Keratinocyte (primary cell): ENCODE data around the gene TSPAN18. TPM values are rescaled to one million over a fixed set of nuclear protein-coding genes. Genes with fewer than 3 reads are reported as not detected.

ENCODE experiments used
- DNase-seq: peaks from one replicate; pipeline ENCODE4 v3.0.0-alpha.2; 2011; ENCODE audit warnings: low read depth, missing footprints, low spot score
- FAIRE-seq: peaks from 2 replicates; lab custom pipeline; 2011; peaks lifted over from hg19 to GRCh38; lab: Jason Lieb, UNC
- H2AFZ ChIP-seq: 2 replicates; pipeline ENCODE4 v1.6.0; 2012; ENCODE audit warnings: low read length, control low read depth, inconsistent platforms; ENCODE audit not compliant: control insufficient read depth
- H3K27ac ChIP-seq: 2 replicates; pipeline ENCODE4 v1.5.1; 2011; ENCODE audit warnings: low read length; ENCODE audit not compliant: control insufficient read depth, insufficient read depth
- H3K27me3 ChIP-seq: 3 replicates; pipeline ENCODE4 v1.6.0; 2011; ENCODE audit warnings: low read length; ENCODE audit not compliant: control insufficient read depth, insufficient read depth; ENCODE audit errors: extremely low read depth
- H3K36me3 ChIP-seq, 2 experiments: 2 replicates in 1 of 2; 3 replicates in 1 of 2; pipeline ENCODE4 v1.5.1; 2011; ENCODE audit warnings: low read length in 2 of 2, mild to moderate bottlenecking in 1 of 2; ENCODE audit not compliant: control insufficient read depth in 2 of 2, insufficient read depth in 2 of 2; ENCODE audit errors: extremely low read depth in 1 of 2
- H3K4me1 ChIP-seq: 3 replicates; pipeline ENCODE4 v1.5.1; 2011; ENCODE audit warnings: low read length; ENCODE audit not compliant: control insufficient read depth, insufficient read depth; ENCODE audit errors: extremely low read depth
- H3K4me2 ChIP-seq: 3 replicates; pipeline ENCODE4 v1.6.0; 2011; ENCODE audit warnings: low read depth, low read length; ENCODE audit not compliant: control insufficient read depth, insufficient read depth; ENCODE audit errors: extremely low read depth
- H3K4me3 ChIP-seq, 3 experiments: fragments of 200-600 bp in 1 of 3; sonication (generic) in 1 of 3; 2 replicates in 2 of 3; 3 replicates in 1 of 3; pipeline ENCODE4 v1.5.1; 2011 to 2016; ENCODE audit warnings: low read length in 3 of 3, mild to moderate bottlenecking in 3 of 3, control low read depth in 2 of 3, inconsistent platforms in 1 of 3, low read depth in 1 of 3, mixed read lengths in 1 of 3, mixed run types in 1 of 3, moderate library complexity in 1 of 3; ENCODE audit not compliant: control insufficient read depth in 2 of 3, insufficient read depth in 2 of 3; ENCODE audit errors: extremely low read depth in 1 of 3
- H3K79me2 ChIP-seq: 2 replicates; pipeline ENCODE4 v1.6.0; 2012; ENCODE audit warnings: low read length; ENCODE audit not compliant: control insufficient read depth, insufficient read depth
- H3K9ac ChIP-seq: 3 replicates; pipeline ENCODE4 v1.6.0; 2011; ENCODE audit warnings: low read length; ENCODE audit not compliant: control insufficient read depth, insufficient read depth; ENCODE audit errors: extremely low read depth
- H3K9me1 ChIP-seq: 3 replicates; pipeline ENCODE4 v1.6.0; 2011; ENCODE audit warnings: low read length; ENCODE audit not compliant: control insufficient read depth, insufficient read depth; ENCODE audit errors: extremely low read depth
- H3K9me3 ChIP-seq: 2 replicates; pipeline ENCODE4 v1.5.1; 2012; ENCODE audit warnings: low read depth, low read length; ENCODE audit not compliant: control insufficient read depth
- H4K20me1 ChIP-seq: 3 replicates; pipeline ENCODE4 v1.6.0; 2011; ENCODE audit warnings: low read length; ENCODE audit not compliant: control insufficient read depth, insufficient read depth; ENCODE audit errors: extremely low read depth
- EZH2 ChIP-seq: IDR thresholded peaks from one replicate; pipeline ENCODE4 v1.6.1; 2012; ENCODE audit warnings: inconsistent platforms, mild to moderate bottlenecking, low read length, moderate library complexity
- dilution Hi-C: fragments of 300-500 bp; cut with MboI; formaldehyde crosslinking; loops from one replicate; pipeline ENCODE4 v1.7.0; 2020; ENCODE audit warnings: low sequenced_read_pairs; ENCODE audit not compliant: extremely low pct_ligation_motif_present
- polyA plus RNA-seq, 5 experiments: library from polyadenylated mRNA; depleted of rRNA in 3 of 5; stranded (reverse) in 3 of 5; stranded (forward) in 1 of 5; unstranded in 1 of 5; fragments of >200 nt; gene quantifications; 1 replicate in 1 of 5; 2 replicates in 3 of 5; 3 replicates in 1 of 5; pipeline versions ENCODE4 v1.2.1 to v1.2.3, GENCODE V29; 2011 to 2012; ENCODE audit warnings: missing spikeins in 2 of 5, low read depth in 1 of 5, low replicate concordance in 1 of 5
- TF ChIP-seq, protein P1 (sequence below), 3 experiments: IDR thresholded peaks in 1 of 3; conservative IDR thresholded peaks in 1 of 3; optimal IDR thresholded peaks in 1 of 3; 2 replicates in 2 of 3; 3 replicates in 1 of 3; pipeline versions ENCODE3 to v1.5.1; 2011; ENCODE audit warnings: low read length in 3 of 3, mild to moderate bottlenecking in 3 of 3, moderate library complexity in 2 of 3, control low read depth in 1 of 3, inconsistent platforms in 1 of 3; ENCODE audit not compliant: insufficient read depth in 2 of 3; ENCODE audit errors: extremely low read depth in 1 of 3

Gene TSPAN18
- polyA plus RNA-seq, 1 donor (not counting 4 experiments of a cell fraction or from before 2014, with no cell fraction given), result not detected

DNA sequence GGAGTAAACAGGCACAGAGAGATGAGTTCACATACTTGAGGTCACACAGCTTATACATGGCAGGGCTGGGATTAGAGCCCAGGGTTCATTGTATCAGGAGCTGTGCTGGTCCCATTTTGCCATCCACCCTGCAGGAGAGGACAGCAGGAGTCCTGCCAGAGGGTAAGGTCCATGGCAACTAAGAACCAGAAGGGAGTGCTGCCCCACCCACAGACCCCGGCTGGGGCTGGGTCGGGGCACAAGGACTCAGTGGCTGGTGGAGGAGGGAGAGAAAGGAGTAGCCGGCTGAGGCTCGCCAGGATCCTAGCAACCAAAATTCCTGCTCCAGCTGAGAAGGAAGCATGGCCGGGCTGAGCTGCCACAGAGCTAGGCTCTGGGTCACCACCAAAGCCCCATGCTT lies 249.8 kb downstream of the TSPAN18 start:
- Histone ChIP-seq H3K4me1 (peaks cover 33% of the 10 kb centered on the region), H3K27me3 (no peaks in the 10 kb centered on the region), H4K20me1 (no peaks in the 10 kb centered on the region), H3K4me2 (no peak overlapping the region), H3K36me3 (no peaks in the 10 kb centered on the region), H3K9me3 (no peaks in the 10 kb centered on the region), H3K4me3 (no peak overlapping the region), H3K79me2 (no peaks in the 10 kb centered on the region), H2AFZ (no peak overlapping the region), H3K9me1 (no peaks in the 10 kb centered on the region), H3K9ac (no peak overlapping the region), H3K27ac (no peak overlapping the region)
- DNase-seq, result no peak
- no peak for FAIRE-seq
- TF ChIP-seq EZH2, result no peak
- TF ChIP-seq, protein P1, sequence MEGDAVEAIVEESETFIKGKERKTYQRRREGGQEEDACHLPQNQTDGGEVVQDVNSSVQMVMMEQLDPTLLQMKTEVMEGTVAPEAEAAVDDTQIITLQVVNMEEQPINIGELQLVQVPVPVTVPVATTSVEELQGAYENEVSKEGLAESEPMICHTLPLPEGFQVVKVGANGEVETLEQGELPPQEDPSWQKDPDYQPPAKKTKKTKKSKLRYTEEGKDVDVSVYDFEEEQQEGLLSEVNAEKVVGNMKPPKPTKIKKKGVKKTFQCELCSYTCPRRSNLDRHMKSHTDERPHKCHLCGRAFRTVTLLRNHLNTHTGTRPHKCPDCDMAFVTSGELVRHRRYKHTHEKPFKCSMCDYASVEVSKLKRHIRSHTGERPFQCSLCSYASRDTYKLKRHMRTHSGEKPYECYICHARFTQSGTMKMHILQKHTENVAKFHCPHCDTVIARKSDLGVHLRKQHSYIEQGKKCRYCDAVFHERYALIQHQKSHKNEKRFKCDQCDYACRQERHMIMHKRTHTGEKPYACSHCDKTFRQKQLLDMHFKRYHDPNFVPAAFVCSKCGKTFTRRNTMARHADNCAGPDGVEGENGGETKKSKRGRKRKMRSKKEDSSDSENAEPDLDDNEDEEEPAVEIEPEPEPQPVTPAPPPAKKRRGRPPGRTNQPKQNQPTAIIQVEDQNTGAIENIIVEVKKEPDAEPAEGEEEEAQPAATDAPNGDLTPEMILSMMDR (optimal IDR thresholded peaks at IDR 0.05 in 1 of 3, IDR thresholded peaks at IDR 0.05 in 1 of 3, conservative IDR thresholded peaks at IDR 0.05 in 1 of 3; ENCODE audit: extremely low read depth in 1 of 3, insufficient read depth in 2 of 3, low read length in 3 of 3), result no peak
- dilution Hi-C loops, result no loop called here

- H3K9ac ChIP-seq, result no peak overlapping the region
- H3K4me2 ChIP-seq, result no peak overlapping the region
- no peaks in the 10 kb centered on the region for H3K9me3 ChIP-seq
- H3K4me3 ChIP-seq, result no peak overlapping the region
- dilution Hi-C loops, result no loop called here
- no peak overlapping the region for H3K27ac ChIP-seq
- H3K36me3 ChIP-seq, result no peaks in the 10 kb centered on the region
- H3K9me1 ChIP-seq, result no peaks in the 10 kb centered on the region
- H4K20me1 ChIP-seq, result no peaks in the 10 kb centered on the region
- H2AFZ ChIP-seq, result peak overlapping the region; percentile 27
- DNase-seq (no peak), FAIRE-seq (peak; percentile 58)
- H3K4me1 ChIP-seq, result peaks cover 33% of the 10 kb centered on the region
- TF ChIP-seq, protein P1 (optimal IDR thresholded peaks at IDR 0.05 in 1 of 3, IDR thresholded peaks at IDR 0.05 in 1 of 3, conservative IDR thresholded peaks at IDR 0.05 in 1 of 3; ENCODE audit: extremely low read depth in 1 of 3, insufficient read depth in 2 of 3, low read length in 3 of 3), result peak in 2 of 3 experiments; percentile 33 to 60
- TF ChIP-seq EZH2, result no peak
- H3K79me2 ChIP-seq, result no peaks in the 10 kb centered on the region
- no peaks in the 10 kb centered on the region for H3K27me3 ChIP-seq
These were observed 250.8 kb downstream of the TSPAN18 start for GRCh38 chr11:44977493-44977984.
